Heart left ventricle (tissue), 13 donors: ENCODE data around the gene KRTCAP2.

Source experiments
- POLR2A ChIP-seq, 2 donors: fragments of 450-650 bp; IDR thresholded peaks; one replicate each; pipeline ENCODE4 v1.6.1; 2017; ENCODE audit warnings: antibody characterized with exemption in 2 of 2, mild to moderate bottlenecking in 2 of 2, moderate library complexity in 2 of 2
- TF ChIP-seq, protein P1 (sequence below), 12 donors: fragments of 200-600 bp; sonication (generic) in 4 of 12; IDR thresholded peaks; one replicate each; pipeline versions ENCODE4 v1.5.0 to v1.8.0; 2018 to 2022; ENCODE audit warnings: antibody characterized with exemption in 12 of 12, mild to moderate bottlenecking in 5 of 12
- donor health status: ischemic (EF 13 %, LVEDD 7.1; RV severe dilation, severe dysfunction).
- donor health status: DM: no; HTN: yes; CAD: no.
- donor health status: DM: no; HTN: no; CAD: no.
- donor health status: ischemic (EF 25% LVEDD 6.9; RV normal size, moderate dysfunction).
- donor health status: ischemic (EF 25% LVEDD 5.7; RV mildly dilated, moderate dysfunction).
- donor health status: ischemic (EF 35%, LVEDD 5.7; RV mildly dilated, moderate dysfunction).
- donor health status: nonischemic (EF 11% LVEDD 7.7; RV severe dilation, severe dysfunction).
- donor health status: DM: yes; HTN: yes; CAD: no.
- donor health status: PGD.
- donor health status: ischemic (EF 29% LVEDD 5.4; RV normal size, mild dysfunction).
- donor health status: nonischemic (EF 23%, LVEDD 6.1; RV moderate dilation, normal function).

DNA sequence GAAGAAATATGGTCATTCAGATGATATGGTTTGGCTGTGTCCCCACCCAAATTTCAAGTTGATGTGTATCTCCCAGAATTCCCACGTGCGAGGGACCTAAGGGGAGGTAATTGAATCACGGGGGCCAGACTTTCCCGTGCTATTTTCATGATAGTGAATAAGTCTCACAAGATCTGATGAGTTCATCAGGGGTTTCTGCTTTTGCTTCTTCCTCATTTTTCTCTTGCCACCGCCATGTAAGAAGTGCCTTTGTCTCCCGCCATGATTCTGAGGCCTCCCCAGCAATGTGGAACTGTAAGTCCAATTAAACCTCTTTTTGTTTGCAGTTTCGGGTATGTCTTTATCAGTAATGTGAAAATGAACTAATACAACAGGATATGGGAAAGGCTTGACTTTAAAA lies 31.4 kb downstream of the KRTCAP2 start:
- TF ChIP-seq POLR2A (IDR thresholded peaks at IDR 0.05) = no peak
- TF ChIP-seq, protein P1, sequence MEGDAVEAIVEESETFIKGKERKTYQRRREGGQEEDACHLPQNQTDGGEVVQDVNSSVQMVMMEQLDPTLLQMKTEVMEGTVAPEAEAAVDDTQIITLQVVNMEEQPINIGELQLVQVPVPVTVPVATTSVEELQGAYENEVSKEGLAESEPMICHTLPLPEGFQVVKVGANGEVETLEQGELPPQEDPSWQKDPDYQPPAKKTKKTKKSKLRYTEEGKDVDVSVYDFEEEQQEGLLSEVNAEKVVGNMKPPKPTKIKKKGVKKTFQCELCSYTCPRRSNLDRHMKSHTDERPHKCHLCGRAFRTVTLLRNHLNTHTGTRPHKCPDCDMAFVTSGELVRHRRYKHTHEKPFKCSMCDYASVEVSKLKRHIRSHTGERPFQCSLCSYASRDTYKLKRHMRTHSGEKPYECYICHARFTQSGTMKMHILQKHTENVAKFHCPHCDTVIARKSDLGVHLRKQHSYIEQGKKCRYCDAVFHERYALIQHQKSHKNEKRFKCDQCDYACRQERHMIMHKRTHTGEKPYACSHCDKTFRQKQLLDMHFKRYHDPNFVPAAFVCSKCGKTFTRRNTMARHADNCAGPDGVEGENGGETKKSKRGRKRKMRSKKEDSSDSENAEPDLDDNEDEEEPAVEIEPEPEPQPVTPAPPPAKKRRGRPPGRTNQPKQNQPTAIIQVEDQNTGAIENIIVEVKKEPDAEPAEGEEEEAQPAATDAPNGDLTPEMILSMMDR (IDR thresholded peaks at IDR 0.05) = no peak
